ENCODE measurements around the gene ATXN3L.

The ATXN3L gene

DNA sequence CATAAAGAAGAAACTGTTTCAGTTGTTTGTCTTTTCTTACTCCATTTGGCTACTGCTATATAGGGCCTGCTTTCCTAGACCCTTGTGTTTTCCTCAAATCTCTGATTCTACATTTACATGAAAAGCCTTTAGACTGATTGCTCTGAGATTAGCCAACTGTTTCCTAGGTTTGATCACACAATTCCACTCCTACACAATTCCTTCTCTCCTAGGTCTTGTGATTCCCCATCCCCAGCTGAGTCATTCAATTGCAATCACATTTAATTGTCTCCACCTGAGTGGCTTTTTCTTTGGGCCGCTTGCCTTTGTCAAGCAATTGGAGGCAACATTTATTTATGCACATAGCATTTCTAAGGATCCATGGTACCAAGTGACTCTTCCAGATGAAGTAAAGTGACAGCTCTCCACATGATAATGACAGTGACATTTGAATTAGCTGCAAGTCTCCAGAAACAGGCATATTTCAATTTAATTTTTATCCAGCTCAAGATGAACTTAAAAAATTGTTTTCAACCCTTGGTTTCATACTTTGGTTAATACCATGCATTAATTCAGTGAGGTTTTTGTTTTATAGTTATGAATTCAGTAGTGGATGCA, 35.8 kb downstream of the ATXN3L start:
- no peak for TF ChIP-seq CTCF (IDR thresholded peaks at IDR 0.05; ENCODE audit: control insufficient read depth, extremely low read depth, insufficient read depth)
- H3K4me3 ChIP-seq (ENCODE audit: low read depth, low read length) = no peak overlapping the region
- no peak for DNase-seq (ENCODE audit: low read depth)

- no peak overlapping the region for H3K4me3 ChIP-seq (ENCODE audit: low read depth, low read length)
- no peak for DNase-seq (ENCODE audit: low read depth)
Observed at GRCh38 chrX:13283512-13283911, 36.3 kb downstream of the ATXN3L start.

DNA sequence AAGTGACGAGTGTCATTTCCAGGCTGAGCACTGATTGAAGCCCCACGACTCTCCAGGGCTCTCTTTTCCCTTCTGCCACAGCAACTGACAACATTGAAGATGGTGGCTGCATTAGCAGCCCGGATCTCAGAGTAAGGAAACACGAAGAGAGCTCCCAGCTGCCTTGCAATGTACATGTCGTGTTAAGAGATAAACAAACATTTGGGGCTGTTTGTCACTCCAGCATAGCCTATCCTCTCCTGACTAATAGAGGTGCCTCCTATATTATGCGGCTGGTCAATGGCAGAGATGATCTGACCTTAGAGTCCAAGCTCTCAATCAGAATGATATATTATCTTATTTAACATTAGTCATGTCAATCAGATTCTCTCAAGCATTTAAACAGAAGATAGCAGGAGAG, 38.6 kb downstream of the ATXN3L start:
- TF ChIP-seq CTCF (IDR thresholded peaks at IDR 0.05; ENCODE audit: control insufficient read depth, extremely low read depth, insufficient read depth) = no peak
- no peak overlapping the region for H3K4me3 ChIP-seq (ENCODE audit: low read depth, low read length)
- no peak for DNase-seq (ENCODE audit: low read depth)

More at GRCh38 chrX:13283512-13283911, 36.3 kb downstream of the ATXN3L start:
- TF ChIP-seq CTCF (IDR thresholded peaks at IDR 0.05; ENCODE audit: control insufficient read depth, extremely low read depth, insufficient read depth) = no peak

DNA sequence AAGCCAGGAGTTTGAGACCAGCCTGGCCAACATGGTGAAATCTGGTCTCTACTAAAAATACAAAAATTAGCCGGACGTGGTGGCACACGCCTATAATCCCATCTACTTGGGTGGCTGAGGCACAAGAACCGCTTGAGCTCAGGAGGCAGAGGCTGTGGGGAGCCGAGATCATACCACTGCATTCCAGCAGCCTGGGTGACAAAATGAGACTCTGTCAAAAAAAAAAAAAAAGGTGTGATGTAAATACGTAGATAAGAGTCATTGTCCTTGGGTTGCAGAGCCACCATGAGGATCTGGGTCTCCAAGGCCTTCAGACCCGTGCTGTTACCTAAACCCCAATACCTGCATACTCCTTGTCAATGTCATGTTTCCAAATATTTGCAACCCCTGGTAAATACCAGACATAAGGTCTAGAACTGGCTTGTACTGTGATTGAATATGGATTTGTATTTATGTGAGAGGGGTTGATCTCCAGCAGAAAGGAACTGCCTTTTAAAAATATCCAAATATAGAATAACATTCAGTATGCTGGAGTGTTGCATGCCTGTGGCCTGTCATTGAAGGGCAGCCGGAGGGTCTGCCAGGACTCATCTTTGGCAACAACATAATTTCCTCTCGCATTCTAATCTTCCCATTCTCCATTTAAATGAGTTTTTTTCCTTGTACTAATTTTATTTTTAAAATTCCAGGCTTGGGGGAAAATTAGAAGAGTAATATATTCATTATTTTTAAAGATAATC, 40.4 kb downstream of the ATXN3L start:
- no peak overlapping the region for H3K4me3 ChIP-seq (ENCODE audit: low read depth, low read length)
- no peak for DNase-seq (ENCODE audit: low read depth)

DNA sequence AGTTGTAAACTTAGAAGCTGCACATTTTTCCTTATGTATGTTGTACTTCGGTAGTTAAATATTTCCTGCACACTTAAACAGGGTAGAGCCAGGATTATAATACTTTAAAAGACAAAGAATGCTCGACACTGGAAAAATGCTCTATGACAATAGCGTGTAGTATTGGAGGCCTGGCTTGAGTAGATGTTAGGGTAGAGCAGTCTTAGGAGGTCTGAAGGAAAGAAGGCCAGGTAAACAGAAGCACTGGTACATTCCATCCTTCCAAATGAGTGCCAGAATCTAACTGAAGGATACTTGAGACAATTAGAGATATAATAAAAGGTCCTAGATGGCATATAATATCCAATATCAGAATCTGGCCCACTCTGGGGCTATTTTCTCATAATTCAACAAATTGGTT, 42.3 kb downstream of the ATXN3L start:
- H3K4me3 ChIP-seq (ENCODE audit: low read depth, low read length) = no peak overlapping the region
- no peak for TF ChIP-seq CTCF (IDR thresholded peaks at IDR 0.05; ENCODE audit: control insufficient read depth, extremely low read depth, insufficient read depth)
- no peak for DNase-seq (ENCODE audit: low read depth)

More for the DNA sequence above, 40.4 kb downstream of the ATXN3L start:
- no peak for TF ChIP-seq CTCF (IDR thresholded peaks at IDR 0.05; ENCODE audit: control insufficient read depth, extremely low read depth, insufficient read depth)

DNA sequence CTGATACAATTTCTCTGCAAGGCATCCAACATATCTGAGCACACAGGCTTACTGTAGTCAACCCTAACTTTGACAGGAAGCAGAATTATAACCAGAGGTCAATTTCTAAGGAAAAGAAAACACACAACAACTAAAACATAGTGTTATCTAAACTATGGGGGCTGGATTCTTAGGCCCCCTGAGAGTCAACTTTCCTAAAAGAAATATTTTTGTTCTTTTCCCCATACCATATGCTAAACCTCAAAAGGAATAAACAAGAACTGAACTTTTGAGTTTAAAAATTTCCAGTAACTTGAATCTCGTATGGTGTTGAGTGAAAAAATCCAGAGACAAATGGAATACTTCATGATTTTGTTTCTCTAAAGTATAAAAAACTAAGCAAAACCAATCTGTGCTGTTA, 42.9 kb downstream of the ATXN3L start:
- TF ChIP-seq CTCF (IDR thresholded peaks at IDR 0.05; ENCODE audit: control insufficient read depth, extremely low read depth, insufficient read depth) = no peak
- no peak overlapping the region for H3K4me3 ChIP-seq (ENCODE audit: low read depth, low read length)
- DNase-seq (ENCODE audit: low read depth) = no peak
